ENCODE data around the gene ASPSCR1. TPM values are rescaled to one million over a fixed set of nuclear protein-coding genes. Genes with fewer than 3 reads are reported as not detected.

ASPSCR1 gene
- total and polyA plus RNA-seq, 8 donors, result 12.2 to 78.8 (median 17.8) TPM

GRCh38 chr17:82006468-82007227 is 29.2 kb downstream of the ASPSCR1 start:
- H3K4me1 ChIP-seq, result no peaks in the 10 kb centered on the region
- 84 to 88% methylated on average over 24 of the region's 24 CpGs for WGBS, 2 donors
- H3K9me3 ChIP-seq, result no peaks in the 10 kb centered on the region
- intact Hi-C loops (cut with DNase I), result no loop called here
- H3K27ac ChIP-seq, result no peak overlapping the region
- no peaks in the 10 kb centered on the region for H3K36me3 ChIP-seq
- no peak for TF ChIP-seq CTCF (IDR thresholded peaks at IDR 0.05)
- FAIRE-seq, result no peak
- no peak overlapping the region for H3K4me3 ChIP-seq
- DNase-seq, result no peak
- ATAC-seq, result no peak
- no peaks in the 10 kb centered on the region for H3K27me3 ChIP-seq

DNA sequence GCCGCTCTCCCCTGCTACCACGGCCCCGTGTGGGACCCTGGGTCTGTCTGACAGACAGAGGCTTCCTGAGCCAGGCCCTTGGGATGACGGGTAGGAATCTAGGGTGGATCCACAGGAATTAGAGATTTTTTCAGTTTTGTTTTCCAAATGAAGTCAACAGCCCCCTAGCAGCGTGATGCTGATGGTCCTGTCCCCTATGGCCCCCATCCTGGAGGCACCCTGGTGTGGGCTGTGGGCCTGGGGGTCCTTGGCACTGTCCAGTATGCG is 29.7 kb downstream of the ASPSCR1 start:
- Histone ChIP-seq H3K27ac (no peak overlapping the region), H3K9me3 (no peaks in the 10 kb centered on the region), H3K4me3 (no peak overlapping the region), H3K27me3 (no peaks in the 10 kb centered on the region), H3K4me1 (no peaks in the 10 kb centered on the region), H3K36me3 (no peaks in the 10 kb centered on the region)
- DNase-seq (no peak), ATAC-seq (no peak), FAIRE-seq (no peak)
- TF ChIP-seq CTCF (IDR thresholded peaks at IDR 0.05), result no peak
- WGBS, 2 donors, result 93 to 96% methylated on average over 6 of the region's 6 CpGs
- intact Hi-C loops (cut with DNase I), result no loop called here

DNA sequence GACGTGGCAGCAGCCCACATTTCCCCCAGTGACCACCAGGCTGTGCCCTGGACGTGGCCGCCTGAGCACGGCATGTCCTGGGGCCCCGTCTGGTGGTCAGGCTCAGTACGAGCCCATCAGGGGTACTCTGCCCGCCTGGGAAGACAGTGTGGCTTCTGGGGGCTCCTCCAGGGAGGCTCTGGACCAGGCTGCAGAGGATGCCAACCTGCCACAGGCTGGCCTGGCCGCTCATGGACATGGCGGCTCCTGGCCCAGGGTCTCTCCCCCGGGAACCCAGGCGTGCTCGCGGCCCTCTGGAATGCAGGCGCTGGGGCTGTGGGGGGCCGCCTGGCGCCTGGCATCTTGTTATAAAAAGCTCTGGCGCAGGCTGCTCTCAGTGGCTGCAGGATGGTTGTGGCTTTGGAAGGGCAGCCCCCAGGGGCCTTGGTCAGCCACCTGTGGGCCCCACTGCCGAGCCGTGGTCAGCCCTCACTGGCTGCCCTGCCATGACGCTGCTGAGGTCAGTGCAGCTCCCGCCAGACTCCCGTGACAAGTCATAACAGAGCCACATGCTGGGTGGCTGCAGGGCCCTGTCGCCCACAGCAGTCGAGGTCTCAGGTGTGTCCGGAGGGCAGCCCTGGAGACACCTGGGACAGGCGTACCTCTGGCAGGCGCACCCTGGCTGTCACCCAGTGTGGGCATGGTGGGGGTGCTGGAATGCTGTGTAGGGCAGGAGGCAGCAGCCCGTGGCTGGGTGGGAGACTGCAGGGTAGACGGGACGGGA is 30.2 kb downstream of the ASPSCR1 start:
- H3K27me3 ChIP-seq, result no peaks in the 10 kb centered on the region
- H3K27ac ChIP-seq, result no peak overlapping the region
- FAIRE-seq, result no peak
- no peak overlapping the region for H3K4me3 ChIP-seq
- no peak for ATAC-seq
- H3K9me3 ChIP-seq, result no peaks in the 10 kb centered on the region
- WGBS, 2 donors, result 90 to 94% methylated on average over 30 of the region's 30 CpGs
- TF ChIP-seq CTCF (IDR thresholded peaks at IDR 0.05), result no peak
- H3K36me3 ChIP-seq, result no peaks in the 10 kb centered on the region
- no peak for DNase-seq
- intact Hi-C loops (cut with DNase I), result no loop called here
- H3K4me1 ChIP-seq, result no peaks in the 10 kb centered on the region

GRCh38 chr17:82008258-82008940 is 31.0 kb downstream of the ASPSCR1 start:
- FAIRE-seq (no peak), ATAC-seq (no peak), DNase-seq (no peak)
- no peaks in the 10 kb centered on the region for H3K9me3 ChIP-seq
- H3K4me3 ChIP-seq, result no peak overlapping the region
- no peaks in the 10 kb centered on the region for H3K4me1 ChIP-seq
- WGBS, 2 donors, result 93% methylated on average over 24 to 26 of the region's 26 CpGs
- no peak for TF ChIP-seq CTCF (IDR thresholded peaks at IDR 0.05)
- intact Hi-C loops (cut with DNase I), result no loop called here
- H3K36me3 ChIP-seq, result no peaks in the 10 kb centered on the region
- no peaks in the 10 kb centered on the region for H3K27me3 ChIP-seq
- H3K27ac ChIP-seq, result no peak overlapping the region
